Gastroesophageal sphincter (tissue), 3 donors: ENCODE data around the gene LCE6A.

Source experiments
- CTCF ChIP-seq, 4 experiments: fragments of 200-600 bp in 2 of 4; fragments of 450-650 bp in 2 of 4; sonication (generic) in 1 of 4; IDR thresholded peaks; one replicate each; pipeline ENCODE4 v1.5.1; 2017 to 2019; ENCODE audit warnings: antibody characterized with exemption in 4 of 4, mild to moderate bottlenecking in 2 of 4, moderate library complexity in 2 of 4
- EP300 ChIP-seq: sonication (generic); formaldehyde crosslinking; IDR thresholded peaks from one replicate; pipeline ENCODE4 v1.6.1; 2017; ENCODE audit warnings: antibody characterized with exemption, mild to moderate bottlenecking
- POLR2A ChIP-seq, 2 donors: fragments of 450-650 bp; IDR thresholded peaks; one replicate each; pipeline ENCODE4 v1.6.1; 2017; ENCODE audit warnings: antibody characterized with exemption in 2 of 2, mild to moderate bottlenecking in 2 of 2, moderate library complexity in 1 of 2
- POLR2AphosphoS5 ChIP-seq: sonication (generic); formaldehyde crosslinking; IDR thresholded peaks from one replicate; pipeline ENCODE4 v1.6.1; 2017; ENCODE audit warnings: antibody characterized with exemption

DNA sequence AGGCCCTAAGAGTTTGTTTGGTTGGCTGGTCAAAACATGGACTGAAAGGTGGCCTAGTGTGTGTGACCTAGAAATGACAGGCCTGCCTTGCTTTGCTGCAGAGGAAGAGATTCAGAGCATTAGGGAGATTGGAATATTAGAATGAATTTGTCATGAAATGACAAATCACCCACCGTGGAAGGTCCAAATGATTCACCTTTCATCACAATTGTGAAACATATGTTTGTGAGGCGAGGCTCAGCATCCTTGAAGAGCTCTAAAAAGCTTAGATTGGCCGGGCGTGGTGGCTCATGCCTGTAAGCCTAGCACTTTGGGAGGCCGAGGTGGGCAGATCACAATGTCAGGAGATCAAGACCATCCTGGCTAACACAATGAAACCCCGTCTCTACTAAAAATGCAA lies 25.3 kb upstream of the LCE6A start:
- no peak for TF ChIP-seq EP300
- no peak for TF ChIP-seq CTCF (IDR thresholded peaks at IDR 0.05)
- TF ChIP-seq POLR2A (IDR thresholded peaks at IDR 0.05): no peak
- TF ChIP-seq POLR2AphosphoS5: no peak
